EH (cell line): ENCODE data around the gene KLHDC1.
"Not testable (repeated sequence)": the region's sequence is repeated elsewhere in the genome, so short reads cannot be mapped to it uniquely, and the experiment has no call there.

Experiments used
- DNase-seq: peaks from one replicate; pipeline ENCODE4 v3.0.0-alpha.2; 2015; ENCODE audit warnings: low read depth

KLHDC1 gene

DNA sequence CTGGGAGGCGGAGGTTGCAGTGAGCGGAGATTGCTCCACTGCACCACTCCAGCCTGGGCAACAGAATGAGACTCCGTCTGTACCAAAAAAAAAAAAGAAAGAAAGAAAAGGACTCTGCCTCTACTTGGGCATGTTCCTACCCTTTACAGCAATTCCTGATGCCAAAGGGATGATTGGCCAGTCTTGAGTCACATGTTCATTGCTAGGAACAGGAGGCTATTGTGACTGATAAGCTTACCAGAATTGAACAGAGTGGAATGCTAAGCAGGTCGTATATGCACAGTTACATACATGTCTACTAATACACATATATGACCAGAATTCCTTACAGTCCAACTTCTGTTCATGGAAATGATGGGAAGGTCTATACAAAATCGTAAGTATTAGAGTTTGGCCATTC, 34.3 kb downstream of the KLHDC1 start:
- DNase-seq = no peak

DNA sequence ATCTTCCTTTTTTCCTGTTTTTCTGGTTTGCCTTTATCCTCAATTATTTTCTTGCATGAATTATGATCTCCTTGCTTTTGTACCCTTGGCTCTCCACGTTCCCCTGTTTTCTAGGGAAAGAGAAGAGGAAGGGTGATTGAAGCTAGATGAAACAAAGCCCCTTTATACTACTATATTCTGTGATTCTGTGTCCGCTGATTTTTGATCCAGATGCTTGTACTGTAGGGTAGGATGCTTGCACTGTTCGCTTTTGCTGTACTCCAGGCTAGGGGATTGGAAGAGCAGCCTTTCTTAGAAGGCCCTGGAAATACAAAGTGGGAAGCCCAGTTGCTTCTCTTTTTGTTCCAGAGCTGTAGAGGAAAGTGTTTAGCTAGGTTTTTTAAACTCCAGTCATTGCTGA, 40.0 kb downstream of the KLHDC1 start:
- DNase-seq = no peak

DNA sequence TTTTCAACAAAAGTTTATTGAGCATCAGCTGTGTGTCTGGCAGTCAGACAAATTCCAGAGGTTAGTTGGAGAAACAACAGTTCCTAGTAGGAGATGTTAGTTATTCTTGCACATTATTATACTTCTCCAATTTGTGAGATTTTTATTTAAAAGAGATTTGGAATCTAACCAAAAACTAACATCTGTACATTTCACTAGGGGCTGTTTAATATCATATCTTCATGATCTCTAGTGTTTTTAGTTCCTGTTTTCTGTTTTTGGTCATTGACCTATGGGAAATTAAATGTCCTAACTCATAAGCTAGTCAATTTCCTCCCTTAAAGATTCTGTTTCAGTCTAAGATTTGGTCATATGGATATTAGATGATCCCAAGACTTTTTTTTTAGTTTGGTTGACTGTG, 40.9 kb downstream of the KLHDC1 start:
- DNase-seq = no peak

DNA sequence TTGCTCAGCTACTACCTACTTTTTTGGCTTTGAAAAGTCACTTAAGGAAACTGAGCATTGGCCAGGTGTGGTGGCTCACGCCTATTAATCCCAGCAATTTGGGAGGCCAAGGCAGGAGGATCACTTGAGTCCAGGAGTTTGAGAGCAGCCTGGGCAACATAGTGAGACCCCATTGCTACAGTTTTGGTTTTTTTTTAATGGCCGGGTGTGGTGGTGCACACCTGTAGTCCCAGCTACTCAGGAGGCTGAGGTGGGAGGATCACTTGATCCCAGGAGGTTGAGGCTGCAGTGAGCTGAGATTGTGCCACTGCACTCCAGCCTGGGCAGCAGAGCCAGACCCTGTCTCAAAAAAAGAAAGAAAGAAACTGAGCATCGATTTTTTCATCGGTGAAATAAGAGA, 42.7 kb downstream of the KLHDC1 start:
- DNase-seq = not testable (repeated sequence)

DNA sequence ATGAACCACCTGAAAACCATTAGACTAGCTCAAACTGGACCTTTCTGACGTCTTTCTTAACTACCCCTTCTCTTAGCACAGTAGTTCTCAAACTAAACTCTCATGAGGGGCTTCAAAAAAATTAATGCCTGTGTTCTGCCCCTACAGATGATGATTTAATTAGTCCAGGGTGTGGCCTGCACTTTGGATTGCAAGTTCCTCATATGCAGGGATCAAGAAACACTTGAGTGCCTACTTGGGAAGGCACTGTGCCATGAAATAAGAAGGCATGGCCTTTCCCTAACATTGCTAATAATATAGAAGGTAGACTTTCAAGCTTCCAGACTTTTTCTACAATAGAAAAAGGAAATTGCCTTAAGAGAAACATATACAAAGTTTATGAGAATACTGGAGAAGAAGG, 52.3 kb downstream of the KLHDC1 start:
- no peak for DNase-seq

DNA sequence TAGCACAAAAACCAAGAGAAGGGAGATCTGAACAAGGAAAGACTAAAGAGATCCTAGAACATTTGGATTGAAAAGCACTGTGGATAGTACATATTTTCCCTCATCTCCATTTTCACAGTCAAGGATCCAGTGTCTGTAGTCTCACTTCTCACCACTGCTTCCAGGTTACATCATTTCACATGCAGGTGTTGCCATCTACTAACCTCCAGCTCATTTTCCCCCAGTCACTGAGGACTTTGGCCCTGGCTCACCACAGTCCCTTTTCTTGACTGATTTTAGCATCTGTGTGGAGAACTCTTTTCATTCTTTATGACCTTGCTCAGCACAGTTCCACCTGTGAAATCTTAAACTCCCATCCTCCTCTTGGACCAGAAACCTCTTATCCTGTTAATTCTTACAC, 53.6 kb downstream of the KLHDC1 start:
- not testable (repeated sequence) for DNase-seq

DNA sequence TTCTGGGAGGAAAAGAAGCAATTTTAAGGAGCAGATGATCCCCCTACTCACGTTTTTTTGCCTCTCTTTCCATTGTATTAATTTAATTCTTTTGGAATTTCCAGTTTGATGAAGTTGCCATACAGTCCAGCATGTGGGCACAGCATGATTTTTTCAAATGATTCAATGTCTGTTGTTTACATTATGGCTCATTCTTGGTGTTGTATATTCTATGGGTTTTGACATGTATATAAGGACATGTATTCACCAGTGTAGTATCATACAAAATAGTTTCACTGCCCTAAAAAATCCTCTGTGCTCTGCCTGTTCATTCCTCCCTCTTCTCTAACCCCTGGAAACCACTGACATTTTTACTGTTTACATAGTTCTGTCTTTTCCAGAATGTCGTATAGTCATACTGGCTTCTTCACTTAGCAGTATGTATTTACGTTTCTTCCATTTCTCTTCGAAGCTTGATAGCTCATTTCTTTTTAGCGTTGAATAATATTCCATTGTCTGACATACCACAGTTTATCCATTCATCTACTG, 61.7 kb downstream of the KLHDC1 start:
- DNase-seq = no peak

DNA sequence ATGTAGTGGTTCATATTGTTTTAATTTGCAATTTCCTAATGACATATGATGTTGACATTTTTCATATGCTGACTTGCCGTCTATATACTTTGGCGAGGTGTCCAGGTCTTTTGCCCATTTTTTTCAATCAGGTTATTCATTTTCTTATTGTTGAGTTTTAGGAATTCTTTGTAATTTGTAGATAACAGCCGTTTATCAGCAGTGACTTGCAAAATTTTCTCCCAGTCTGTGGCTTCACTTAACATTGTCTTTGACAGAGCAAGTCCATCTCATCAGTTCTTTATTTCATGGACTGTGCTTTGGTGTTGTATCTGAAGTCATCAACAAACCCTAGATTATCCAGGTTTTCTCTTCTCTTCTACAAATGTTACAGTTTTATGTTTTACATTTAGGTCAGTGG, 62.5 kb downstream of the KLHDC1 start:
- DNase-seq = no peak

DNA sequence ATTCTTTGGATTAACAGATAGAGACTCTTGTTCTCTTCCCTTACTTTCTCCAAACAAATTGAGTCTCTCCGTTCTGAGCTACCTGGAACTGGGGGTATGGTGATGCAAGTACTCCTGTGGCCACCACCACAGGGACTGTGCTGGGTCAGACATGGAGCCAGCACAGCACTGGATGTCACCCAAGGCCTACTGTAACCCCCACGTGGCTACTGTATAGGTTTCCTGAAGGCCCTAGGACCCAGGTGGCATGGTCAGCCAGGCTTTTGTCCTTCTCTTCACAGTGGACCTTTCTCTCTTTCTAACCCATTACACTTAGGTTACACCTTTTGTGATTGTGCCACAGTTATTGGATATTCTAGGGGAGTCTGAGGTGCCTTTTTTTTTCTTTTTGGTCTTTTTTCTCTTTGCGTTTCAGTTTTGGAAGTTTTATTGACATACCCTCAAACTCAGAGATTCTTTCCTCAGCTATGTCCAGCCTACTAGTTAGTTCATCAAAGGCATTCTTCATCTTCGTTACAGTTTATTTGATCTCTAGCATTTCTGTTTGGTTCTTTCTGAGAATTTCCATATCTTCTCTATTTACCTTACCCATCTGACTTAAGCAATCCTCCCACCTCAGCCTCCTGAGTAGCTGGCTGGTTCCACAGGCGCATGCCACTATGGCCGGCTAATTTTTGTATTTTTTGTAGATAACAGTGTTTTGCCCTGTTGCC, 69.1 kb downstream of the KLHDC1 start:
- no peak for DNase-seq

DNA sequence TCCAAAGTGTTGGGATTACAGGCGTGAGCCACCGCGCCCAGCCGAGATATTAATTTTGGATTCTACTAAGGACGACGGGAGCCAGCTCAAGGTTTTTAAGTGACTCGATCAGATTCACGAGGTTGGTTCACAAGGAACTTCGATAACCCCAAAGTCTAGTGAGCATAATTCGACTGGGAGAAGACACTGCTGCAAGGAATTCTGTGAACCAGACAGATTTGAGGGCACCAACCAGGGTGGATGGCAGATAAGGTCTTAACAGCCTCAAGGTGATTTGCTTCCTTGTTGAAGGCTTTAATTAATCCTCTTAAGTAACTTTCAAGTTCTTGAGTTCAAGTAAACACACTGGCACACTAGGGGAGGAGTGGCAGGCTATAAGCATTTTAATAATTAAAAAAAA, 73.9 kb downstream of the KLHDC1 start:
- DNase-seq = no peak

DNA sequence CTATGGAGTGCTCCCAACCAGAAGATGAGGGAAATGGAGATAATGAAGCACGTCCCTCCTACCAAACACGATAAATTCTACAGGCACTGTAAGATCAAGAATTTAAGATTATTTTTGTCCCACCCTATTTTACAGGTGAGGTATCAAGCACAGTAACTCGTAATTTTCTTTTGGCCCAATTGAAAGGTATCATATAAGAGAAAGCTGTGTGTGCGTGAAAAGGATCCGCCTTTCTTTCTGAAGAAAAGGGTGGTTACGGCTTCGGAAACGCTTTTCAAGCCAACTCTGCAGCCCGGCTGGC, 74.3 kb downstream of the KLHDC1 start:
- DNase-seq = no peak

DNA sequence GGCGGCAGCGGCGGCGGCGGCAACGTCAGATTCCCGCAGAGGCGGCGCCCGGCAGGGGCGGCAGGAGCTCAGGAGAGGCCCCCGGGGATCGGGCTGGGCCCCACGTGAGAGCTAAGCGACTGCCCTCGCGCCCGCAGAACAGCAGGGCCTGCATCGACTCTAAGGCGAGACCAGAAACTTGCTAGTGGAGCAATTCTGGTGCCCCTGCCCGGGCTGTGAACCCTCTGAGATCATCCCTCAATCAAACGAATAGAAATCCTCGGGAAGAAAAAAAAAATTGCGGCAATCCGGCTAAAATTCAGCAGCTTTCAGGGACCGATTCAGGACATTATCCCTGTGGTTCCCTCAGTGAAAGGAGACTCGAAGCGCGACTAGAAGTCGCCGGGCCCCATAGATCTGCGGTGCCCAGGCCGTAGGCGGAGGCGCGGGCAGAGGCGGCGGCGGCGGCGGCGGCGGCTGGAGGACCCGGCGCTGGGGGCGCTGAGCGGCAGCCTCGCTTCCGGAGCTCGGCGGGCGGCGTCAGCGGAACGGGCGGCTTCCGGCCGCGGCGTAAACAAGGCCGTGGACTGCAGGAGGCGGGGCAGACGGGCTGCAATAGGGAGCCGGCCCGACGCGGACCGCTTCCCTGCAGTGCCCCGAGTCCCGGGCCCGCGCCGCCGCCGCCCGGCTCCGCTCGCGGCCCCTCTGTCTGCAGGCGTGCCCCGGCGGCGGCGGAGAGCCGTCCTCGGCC, 74.8 kb downstream of the KLHDC1 start, which contains the start of gene KLHDC2:
Gene KLHDC2, plus strand, starts transcription at position 583 of the 730 bp plus-strand sequence. CDS start 316 bp downstream, outside the sequence.
- peak; percentile 90 for DNase-seq

DNA sequence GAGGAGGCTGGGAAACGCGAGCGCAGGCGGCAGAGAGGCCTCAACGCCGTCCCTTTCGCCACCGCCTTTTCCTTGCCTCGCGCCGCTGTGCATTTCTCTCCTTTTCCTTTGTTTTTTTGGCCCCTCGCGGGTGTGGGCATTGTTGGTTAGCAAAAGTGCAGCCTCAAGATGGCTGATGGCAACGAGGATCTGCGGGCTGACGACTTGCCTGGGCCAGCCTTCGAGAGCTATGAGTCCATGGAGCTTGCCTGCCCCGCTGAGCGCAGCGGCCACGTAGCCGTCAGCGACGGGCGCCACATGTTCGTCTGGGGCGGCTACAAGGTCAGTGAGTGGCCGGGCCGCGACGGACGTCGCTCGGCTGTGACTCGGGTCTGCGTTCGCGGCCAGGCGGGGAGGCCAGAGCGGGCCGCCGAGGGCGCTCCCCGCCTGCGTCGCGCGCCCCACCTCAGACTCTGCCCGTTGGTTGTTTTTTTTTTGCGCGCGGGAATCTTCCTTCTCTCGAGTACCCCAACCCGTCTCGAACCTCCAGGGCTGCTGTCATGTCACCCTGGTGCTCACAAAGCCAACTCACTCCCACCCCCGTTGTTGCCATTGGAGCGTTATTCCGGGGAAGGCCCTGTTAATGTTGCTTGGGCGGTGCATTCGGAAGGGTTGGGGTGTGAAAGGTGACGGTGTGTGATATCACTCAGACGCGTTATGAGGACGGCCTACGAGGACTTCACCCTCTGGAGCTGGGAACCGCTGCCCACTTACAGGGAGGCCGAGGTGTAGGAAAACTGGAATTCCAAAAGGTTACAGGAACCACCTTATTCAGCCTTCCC, 75.6 kb downstream of the KLHDC1 start:
- peak; percentile 63 for DNase-seq

DNA sequence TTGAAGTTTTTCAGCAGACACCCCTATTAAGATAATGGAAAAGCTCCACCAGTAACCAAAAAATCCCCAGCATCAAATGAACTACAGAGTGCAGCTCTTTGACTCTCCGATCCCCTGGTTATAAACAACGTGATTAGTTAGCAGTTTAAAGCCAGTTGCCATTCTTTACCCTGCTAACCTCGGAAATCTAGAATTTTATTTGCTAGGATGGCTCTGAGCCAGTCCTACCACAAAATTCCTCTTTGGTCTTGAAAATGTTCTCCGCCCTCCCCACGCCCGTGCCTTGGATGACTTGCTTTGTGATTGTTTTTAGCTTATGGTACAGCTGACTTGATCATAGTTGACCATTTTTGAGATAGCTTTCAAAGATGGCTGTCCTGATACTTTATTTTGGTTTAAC, 76.3 kb downstream of the KLHDC1 start:
- DNase-seq = peak; percentile 84

DNA sequence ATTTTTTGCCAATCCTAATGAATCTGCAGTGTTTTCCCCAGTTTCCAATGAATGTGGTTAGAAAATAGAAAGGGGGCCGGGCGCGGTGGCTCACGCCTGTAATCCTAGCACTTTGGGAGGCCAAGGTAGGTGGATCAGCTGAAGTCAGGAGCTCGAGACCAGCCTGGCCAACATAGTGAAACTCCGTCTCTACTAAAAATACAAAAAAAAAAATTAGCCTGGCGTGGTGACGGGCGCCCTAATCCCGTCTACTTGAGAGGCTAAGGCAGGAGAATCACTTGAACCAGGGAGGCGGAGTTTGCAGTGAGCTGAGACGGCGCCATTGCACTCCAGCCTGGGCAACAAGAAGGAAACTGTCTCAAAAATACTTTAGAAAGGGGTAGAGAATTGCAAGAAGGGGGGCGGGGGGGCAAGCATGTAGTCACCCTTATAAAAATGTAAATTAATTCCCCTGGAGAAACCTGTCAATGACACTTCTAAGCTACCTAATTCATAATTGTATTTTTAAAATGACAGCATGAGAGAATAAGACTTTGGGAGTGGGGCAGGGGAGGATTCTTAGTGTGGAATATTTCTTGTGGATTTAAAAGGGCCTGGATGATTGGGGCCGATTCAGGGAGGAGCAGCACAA, 76.8 kb downstream of the KLHDC1 start:
- DNase-seq = no peak

DNA sequence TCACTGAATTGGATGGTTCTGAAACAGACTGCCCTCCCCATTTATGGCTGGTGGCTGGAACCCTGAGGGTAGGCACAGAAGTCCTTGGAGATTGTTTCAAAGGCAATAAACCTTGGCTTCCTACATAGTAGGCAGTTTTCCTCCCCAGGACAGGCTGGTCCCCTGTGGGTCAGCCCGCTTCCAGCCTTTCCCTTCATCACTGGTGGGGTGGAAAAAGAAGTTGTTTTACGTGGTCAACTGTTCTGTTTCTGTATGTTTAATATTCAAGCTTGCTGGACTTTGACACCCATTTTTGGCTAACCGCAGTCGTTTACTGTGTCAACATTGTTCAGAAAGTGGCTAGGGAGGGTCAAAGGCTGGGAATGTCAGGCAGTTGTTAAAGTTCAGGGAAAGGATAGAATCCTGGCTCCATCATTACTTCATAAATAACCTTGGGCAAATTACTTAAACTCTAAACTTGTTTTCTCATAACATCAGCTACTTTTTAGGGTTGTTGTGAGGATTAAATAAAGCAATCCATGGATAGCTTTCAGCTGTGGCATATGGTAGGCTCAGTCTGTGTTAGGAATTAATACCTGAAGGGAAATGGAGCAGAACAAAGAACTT, 77.4 kb downstream of the KLHDC1 start:
- peak; percentile 77 for DNase-seq

DNA sequence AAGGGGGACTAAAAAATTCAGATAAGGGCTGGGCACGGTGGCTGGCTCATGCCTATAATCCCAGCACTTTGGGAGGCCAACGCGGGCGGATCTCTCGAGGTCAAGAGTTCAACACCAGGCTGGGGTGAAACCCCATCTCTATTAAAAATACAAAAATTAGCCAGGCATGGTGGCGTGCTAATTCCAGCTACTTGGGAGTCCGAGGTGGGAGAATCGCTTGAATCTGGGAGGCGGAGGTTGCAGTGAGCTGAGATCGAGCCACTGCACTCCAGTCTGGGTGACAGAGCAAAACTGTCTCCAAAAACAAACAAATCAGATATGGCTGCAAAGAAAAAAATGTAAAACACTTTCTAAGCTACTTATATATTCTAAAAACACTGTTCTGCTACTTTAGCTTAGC, 78.8 kb downstream of the KLHDC1 start:
- not testable (repeated sequence) for DNase-seq

DNA sequence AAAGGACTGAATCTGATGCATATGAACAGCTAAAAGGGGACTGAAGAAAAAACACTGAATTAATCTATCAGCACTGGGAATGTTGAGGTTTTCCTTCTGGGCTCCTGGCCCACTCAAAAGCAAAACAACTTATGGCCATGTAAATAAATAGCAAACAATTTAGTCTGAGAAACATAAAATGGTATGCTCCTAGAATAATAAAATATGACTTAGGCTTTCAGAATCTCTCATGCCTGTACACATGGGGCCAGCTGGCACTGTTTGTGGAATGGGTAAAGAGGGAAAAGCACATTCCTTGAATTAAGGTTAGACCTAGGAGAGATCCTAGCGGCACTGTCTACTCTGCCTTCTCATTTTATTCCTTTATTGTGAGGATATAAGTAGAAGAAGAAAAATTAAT, 81.2 kb downstream of the KLHDC1 start:
- DNase-seq = peak; percentile 16

DNA sequence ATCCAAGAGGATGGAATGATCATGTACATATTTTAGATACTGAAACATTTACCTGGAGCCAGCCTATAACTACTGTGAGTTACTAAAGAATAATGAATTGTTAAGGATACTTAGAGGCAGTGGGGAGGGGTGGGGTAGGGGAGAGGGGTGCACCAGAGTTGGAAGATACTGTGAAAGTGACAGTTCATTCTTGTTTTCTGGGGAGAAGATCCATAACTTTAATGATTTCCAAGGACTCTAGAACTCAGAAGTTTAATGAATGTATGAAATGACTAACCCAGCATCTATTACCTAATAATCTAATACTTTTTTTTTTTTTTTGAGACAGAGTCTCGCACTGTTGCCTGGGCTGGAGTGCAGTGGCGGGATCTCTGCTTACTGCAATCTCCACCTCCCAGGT, 85.5 kb downstream of the KLHDC1 start:
- DNase-seq = no peak

DNA sequence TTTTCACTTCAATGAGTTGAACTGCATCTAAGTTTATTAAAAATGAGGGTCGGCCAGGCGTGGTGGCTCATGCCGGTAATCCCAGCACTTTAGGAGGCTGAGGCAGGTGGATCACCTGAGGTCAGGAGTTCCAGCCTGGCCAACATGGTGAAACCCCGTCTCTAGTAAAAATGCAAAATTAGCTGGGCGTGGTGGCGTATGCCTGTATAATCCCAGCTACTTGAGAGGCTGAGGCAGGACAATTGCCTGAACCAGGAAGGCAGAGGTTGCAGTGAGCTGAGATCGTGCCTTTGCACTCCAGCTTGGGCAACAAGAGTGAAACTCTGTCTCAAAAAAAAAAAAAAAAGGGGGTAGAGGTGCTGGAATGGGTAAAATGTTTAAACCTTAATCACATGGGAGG, 88.1 kb downstream of the KLHDC1 start:
- DNase-seq = not testable (repeated sequence)

DNA sequence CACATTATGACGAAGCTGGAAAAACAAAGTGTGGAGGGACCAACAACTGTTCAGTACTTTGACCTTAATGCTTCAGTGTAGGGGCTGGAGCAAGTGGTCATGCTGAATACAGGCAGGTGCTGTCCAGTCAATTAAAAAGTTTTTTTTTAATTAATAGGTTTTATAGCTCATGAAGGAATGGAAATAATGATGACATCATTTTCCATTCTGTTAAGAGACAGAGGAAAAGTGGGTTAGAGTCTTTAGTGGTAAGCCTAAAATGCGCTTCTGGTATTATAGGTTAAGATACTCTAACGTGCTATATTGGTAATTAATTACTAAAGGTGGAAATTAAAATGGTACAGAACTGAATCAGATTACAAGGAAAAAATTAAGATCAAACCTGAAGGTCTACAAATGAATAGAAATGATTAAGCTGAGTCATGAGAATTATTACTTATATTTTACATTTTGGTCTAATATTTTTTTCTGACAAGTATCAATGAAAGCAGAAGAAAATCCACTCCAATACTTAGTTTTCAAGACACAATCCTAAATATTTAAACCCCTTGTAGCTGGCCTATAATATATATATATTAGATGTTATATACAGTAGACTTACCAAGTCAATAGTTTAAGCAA, 90.6 kb downstream of the KLHDC1 start:
- DNase-seq = no peak
